ENCODE results near the gene ZACN.

The ZACN gene

DNA sequence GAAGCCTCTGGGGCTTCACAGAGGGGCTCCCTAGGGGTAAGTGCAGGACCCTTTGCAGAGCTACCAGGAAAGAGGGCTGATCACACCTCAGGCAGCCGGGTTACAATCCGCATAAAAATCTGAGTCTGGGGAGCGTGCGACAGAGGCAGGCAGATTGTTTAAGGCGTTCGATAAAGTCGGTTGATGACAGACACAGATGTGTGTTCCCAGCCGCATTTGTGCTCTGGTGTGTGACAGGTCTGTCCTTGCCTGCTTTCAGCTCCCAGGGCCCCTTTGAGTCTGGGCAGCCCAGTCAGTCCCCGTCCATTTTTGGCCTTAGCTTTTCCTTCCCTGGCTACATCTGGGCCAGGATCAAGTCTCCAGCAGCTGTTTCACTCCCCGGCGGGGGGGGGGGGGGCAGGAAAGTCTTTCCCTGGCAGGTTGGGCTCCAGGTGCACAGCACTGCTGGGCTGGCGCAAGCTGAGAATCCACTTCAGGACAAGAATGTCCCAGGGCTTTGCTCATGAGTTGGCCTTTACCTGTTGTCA, 1.3 kb upstream of the ZACN start:
- TF ChIP-seq, protein P1, sequence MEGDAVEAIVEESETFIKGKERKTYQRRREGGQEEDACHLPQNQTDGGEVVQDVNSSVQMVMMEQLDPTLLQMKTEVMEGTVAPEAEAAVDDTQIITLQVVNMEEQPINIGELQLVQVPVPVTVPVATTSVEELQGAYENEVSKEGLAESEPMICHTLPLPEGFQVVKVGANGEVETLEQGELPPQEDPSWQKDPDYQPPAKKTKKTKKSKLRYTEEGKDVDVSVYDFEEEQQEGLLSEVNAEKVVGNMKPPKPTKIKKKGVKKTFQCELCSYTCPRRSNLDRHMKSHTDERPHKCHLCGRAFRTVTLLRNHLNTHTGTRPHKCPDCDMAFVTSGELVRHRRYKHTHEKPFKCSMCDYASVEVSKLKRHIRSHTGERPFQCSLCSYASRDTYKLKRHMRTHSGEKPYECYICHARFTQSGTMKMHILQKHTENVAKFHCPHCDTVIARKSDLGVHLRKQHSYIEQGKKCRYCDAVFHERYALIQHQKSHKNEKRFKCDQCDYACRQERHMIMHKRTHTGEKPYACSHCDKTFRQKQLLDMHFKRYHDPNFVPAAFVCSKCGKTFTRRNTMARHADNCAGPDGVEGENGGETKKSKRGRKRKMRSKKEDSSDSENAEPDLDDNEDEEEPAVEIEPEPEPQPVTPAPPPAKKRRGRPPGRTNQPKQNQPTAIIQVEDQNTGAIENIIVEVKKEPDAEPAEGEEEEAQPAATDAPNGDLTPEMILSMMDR (IDR thresholded peaks at IDR 0.05): no peak

DNA sequence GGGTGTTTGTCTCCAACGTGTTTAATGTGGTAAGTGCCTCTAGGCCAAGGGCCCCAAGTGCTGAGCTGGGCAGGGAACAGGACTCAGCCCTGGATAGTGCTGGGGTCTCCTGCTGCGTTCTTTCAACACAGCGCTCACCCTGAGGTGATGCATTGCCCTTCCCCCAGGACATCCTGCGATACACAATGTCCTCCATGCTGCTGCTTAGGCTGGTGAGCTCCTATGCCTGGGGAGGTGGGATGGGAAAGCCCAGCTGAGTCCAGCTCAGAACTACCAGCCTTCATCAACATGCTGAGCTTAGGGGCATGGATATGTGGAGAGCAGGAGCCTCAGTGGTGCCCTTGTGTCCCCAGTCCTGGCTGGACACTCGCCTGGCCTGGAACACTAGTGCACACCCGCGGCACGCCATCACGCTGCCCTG, 563 bp downstream of the ZACN start:
- TF ChIP-seq, protein P1 (IDR thresholded peaks at IDR 0.05): no peak

DNA sequence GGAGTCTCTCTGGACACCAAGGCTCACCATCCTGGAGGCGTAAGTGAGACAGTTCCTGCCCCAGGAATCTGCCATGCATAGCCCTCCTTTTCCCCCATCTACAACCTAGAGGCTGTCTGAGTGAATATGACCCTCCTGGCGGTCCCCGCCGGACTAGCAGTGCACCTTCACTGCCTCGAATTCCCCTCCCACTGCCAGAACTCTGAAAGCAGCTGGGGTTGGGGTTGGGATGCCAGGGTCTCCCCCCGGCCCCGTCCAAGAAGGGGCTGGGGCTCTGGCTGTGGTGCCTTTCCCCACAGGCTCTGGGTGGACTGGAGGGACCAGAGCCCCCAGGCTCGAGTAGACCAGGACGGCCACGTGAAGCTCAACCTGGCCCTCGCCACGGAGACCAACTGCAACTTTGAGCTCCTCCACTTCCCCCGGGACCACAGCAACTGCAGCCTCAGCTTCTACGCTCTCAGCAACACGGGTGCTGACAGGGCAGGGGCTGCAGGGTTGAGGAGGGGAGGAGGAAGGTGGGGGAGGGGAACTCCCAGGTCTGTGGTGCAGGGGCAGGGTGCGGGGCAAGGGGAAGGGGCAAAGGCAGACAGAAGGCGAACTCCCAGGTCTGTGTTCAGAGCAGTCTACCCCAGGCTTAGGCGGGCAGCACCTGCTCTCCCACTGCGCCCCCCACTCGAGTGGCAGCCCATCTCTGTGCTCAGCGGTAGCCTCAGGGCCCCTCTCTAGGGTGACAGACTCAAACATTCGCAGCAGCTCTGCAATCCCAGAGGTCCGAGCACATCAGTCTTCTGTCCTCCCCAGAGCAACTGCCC, 1.2 kb downstream of the ZACN start:
- TF ChIP-seq, protein P1 (IDR thresholded peaks at IDR 0.05): no peak

DNA sequence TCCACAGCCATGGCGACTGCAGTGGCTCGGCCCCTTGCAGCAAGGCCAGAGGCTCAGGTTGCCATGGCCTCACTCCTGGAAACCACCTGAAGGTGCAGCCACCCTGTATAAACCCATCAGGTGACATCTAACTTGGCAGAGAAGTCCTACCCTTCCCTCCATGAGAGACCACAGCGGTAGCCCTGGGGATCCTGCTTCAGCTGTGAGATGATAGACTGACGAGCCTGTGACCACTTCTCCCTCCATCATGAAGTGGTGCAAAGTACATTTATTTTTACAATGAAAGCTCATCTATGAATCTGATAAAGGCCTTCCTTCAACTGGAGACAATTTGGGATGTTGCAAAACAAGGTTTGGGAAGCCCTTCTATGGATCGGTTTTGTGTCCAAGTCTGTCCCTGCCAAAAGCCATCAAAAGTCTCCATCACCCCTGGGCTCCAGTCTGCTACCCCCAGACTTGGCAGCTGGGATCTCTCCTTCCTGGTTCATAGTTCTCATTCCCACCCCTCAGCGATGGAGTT, 1.8 kb downstream of the ZACN start:
- TF ChIP-seq, protein P1 (IDR thresholded peaks at IDR 0.05): no peak

DNA sequence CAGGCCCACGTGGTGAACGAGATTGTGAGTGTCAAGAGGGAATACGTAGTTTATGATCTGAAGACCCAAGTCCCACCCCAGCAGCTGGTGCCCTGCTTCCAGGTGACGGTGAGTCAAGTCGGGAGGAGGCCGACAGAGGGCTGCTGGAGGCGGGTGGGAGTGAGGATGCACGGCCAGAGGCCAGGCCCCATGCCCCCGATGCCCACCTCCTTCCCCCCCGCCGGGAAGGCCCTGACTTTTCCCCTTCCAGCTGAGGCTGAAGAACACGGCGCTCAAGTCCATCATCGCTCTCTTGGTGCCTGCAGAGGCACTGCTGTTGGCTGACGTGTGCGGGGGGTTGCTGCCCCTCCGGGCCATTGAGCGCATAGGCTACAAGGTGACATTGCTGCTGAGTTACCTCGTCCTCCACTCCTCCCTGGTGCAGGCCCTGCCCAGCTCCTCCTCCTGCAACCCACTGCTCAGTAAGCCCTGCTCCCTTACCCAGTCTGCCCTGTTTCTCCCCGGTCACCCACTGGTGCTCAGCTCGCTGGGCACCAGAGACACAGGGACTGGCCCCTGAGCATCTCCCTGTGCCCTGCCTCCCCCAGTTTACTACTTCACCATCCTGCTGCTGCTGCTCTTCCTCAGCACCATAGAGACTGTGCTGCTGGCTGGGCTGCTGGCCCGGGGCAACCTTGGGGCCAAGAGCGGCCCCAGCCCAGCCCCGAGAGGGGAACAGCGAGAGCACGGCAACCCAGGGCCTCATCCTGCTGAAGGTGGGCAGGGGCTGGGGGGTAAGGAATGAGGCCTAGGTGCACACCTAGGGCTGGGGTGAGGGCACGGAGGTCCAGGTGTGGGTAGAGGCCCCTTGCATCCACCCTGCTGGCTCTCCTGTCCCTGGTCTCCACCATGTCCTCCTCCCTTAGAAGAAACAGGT, 2.6 kb downstream of the ZACN start:
- TF ChIP-seq, protein P1 (IDR thresholded peaks at IDR 0.05): no peak

DNA sequence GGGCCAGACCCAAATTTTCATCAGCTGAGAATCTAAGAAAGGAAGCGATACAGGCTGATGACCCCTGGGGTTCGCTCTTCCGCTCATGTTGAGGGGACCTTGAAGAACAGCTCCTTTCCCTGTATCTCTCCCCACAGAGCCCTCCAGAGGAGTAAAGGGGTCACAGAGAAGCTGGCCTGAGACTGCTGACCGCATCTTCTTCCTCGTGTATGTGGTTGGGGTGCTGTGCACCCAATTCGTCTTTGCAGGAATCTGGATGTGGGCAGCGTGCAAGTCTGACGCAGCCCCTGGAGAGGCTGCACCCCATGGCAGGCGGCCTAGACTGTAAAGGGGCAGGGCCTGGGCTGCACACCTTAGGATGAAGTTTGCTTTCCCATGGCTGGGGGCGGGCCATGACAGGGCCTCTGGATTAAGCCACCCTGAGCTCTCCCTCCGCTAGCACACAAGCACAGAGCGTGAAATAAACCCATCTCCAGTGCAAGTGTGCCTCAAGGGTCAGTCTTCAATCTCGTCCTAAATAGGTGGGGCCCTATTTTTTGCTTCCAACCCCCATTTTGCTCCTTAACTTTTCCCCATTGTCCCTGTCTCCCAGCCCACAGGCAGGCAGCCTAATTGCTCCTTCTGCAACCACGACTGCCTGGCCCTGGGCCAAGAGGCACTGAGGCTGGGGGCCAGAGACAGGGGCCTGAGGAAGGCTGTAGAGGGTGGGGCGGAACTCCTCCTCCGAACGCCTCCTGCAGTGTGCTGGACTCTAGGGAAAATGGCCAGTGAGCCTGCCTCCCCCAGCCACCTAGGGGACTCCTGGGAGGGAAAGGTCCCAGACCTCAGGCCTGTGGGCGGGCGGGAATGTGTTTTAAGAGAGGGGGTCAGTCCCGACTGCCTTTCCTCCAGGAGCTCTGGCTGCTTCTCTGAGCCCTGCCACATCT, 3.6 kb downstream of the ZACN start:
- TF ChIP-seq, protein P1 (IDR thresholded peaks at IDR 0.05): no peak

All from LNCAP (cell line).